NCI-H82 (cell line): ENCODE measurements around the gene OSGIN1.

ENCODE experiments used
- DNase-seq: peaks from one replicate; lab custom pipeline; 2025; lab: John Stamatoyannopoulos, UW

OSGIN1 gene, protein sequence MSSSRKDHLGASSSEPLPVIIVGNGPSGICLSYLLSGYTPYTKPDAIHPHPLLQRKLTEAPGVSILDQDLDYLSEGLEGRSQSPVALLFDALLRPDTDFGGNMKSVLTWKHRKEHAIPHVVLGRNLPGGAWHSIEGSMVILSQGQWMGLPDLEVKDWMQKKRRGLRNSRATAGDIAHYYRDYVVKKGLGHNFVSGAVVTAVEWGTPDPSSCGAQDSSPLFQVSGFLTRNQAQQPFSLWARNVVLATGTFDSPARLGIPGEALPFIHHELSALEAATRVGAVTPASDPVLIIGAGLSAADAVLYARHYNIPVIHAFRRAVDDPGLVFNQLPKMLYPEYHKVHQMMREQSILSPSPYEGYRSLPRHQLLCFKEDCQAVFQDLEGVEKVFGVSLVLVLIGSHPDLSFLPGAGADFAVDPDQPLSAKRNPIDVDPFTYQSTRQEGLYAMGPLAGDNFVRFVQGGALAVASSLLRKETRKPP

DNA sequence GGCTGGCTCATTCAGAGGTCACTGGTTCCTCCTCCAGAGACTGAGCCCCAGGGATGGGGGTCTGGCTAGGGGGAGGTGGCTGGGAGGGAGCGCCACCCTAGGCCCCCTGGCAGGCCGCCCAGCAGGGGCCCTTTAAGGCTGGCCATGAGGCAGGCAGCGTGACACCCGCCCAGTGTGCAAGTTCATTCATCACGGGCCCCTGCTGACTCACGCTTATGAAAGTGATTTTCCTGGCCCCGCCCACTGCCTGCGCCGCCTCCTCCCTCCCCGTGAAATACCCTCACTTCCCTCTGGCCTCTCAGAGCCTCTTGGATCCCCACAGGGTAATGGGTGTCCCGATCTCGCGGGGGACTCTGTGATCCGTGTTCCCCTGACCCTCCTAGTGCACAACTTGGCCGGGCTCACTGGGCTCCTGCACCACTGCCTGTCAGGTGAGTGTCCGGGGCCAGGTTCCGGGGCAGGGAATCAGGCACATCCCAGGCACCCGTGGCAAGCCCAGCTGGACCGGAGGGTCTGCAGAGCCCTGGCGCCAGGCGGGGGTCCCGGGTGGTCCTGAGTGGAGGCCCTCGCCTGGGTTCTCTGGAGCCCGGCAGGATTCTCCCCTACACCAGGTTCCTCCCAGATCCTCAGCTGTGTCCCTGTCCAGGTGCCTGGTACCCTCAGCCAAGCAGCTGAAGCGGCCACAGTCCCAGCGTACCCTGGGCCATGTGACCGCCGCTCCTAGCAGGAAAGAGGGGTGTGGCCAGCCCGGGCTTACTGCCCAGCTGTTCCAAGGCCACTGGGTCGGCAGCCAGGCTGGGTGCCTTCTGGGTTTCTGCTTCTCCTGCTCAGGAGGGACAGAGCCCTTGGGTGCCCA lies at the start of gene OSGIN1:
OSGIN1 (plus strand) TSS at position 301 of the 856 bp plus-strand sequence. CDS start 4,432 bp downstream, outside the sequence.
- DNase-seq, result peak; percentile 95

DNA sequence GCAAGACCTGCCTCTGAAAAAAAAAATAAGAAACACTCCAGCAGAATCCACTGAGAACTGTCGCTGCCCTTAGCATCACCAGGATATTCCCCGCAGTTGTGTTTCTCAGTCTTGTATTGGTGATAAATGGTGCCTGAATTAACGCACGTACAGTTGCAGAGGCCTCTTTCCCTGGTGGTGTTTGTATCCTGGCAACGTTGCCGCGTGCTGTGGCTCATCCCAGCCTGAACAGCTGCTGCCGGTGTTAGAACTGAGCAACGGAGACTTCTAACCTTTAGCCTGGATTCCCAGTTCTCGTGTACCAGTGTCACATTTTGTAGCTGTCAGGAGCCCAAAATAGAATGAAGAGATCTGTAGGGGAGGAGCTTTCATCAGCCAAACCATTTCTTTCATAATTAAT lies 49.3 kb upstream of the OSGIN1 start:
- DNase-seq, result peak; percentile 79

DNA sequence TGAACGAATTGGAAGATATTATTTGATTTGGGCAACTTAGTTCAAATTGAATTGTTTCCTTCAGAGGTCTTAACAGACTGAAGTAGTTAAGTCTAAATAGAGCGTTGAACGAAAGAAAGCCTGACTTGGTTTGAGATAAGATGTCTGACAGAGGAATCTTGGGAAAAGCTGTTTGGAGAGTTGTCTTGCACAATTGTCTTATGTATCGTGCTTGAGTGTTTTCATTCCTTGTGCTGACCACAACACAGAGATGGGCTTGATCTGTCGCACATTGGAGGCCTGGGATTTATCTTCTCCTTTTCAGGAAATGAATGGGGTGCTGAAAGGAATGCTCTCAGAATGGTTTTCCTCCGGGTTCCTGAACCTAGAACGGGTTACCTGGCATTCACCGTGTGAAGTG lies 46.4 kb upstream of the OSGIN1 start:
- DNase-seq, result no peak

DNA sequence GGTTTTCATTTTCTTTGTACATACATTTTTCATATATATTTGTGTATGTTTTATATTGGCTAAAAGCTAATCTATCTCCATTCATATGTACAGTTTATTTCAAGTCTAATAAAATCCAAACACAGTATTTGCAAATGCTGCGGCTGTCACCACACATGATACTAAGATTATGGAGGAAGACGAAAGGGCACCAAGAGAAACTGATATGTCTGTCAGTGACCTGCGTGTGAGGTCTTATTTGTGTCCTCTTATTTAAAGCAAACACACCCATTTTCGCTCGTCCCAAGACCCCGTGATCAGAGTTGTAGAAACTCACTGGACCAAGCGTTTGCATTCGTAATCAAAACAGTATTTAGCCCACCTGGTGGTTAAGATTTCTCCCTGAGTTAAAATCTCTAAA lies 45.9 kb upstream of the OSGIN1 start:
- DNase-seq, result no peak

DNA sequence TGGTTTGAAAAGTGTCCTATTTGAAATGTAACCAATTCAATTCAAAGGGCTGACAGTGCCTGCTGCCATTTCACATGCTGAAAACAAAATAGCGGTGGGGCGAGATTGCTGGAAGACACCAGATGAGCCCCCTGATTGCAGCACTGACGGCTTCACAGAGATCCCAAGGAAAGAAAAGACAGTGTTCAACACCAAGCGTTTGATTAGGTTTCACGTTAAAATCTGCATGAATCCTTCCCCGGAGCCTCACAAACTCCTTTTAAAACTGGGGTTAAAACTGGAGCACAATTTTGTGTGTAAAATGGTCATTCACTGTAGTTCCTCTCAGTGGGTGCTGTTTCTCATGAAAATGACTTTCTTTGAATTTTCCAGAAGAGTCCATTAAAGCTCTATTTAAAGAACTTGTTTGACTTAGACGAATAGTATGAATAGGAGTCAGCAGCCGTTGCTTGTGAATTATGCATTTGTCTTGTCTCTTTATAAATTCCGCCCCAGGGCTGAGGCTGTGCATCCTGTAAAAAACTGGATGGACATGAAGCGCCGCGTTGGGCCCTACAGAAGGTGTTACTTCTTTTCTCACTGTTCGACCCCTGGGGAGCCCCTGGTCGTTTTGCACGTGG lies 45.3 kb upstream of the OSGIN1 start:
- DNase-seq, result no peak

DNA sequence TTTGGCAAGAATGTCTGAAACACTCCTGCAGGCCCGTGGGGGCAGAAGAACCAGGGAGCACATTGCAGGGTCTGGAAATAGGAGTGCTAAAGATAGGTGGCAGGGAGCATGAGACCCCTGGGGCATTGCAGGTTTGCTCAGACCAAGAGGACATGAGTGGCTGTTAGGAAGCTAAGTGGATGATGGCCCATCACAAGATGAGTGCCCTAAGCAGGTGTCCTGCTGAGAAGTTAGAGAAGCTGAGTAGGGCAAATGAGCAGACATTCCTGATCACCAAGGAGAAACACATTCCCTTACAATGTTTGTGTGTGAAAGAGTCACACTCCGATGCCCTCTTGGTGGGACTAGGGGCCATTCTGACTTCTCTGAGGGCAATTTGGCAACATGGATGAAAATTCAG lies 44.2 kb upstream of the OSGIN1 start:
- no peak for DNase-seq

DNA sequence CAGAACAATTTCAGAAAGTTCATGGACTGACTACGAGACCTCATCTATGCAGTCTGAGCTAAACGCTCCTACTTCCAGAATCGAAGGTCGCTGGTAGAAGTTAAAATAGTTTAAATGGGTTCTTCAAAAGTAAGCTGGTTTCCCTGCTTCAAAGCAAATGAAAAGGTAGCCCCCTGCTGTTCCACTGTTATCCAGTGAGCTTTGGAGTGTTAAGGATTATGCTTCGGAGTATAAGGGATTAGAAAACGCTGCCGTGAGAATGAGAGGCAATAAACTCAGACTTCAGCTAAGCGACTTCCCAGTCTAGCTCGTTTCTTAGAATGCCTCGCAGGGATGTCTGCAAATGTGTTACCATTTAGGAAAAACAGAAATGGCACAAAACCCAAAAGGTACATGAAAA lies 41.8 kb upstream of the OSGIN1 start:
- DNase-seq, result peak; percentile 77

DNA sequence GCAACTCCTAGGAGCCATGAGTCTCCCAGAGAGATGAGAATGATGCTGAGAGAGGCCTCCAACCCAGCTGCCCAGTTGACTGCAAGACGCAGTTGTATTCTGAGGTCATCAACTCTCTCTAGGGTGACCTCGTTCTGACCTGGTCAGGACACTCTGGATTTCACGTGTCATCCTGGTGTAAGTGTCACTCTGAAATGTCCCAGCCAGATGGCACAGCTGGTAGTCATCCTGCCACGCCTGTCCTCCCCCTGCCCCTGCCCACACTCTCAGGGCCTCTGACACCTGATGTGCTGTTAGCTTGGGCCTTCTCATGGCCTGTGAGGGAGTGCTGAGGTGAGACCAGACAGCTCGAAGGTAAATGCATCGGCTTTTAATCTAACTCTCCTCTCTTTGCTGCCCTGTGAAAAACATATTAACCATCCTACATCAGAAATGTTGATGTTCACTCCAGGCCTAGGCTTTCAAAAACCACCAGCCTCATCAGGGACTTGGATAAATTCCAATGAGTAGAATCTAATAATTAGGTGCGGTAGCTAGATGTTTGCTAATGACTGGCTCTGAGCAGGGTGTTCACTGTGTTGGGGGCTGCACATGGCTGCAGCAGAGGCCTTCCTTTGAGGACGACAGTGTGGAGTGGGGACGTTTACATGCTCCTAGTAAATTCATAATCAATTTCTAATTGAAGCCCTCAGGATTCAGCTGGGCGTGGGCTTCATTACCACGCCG lies 40.4 kb upstream of the OSGIN1 start:
- DNase-seq, result no peak

DNA sequence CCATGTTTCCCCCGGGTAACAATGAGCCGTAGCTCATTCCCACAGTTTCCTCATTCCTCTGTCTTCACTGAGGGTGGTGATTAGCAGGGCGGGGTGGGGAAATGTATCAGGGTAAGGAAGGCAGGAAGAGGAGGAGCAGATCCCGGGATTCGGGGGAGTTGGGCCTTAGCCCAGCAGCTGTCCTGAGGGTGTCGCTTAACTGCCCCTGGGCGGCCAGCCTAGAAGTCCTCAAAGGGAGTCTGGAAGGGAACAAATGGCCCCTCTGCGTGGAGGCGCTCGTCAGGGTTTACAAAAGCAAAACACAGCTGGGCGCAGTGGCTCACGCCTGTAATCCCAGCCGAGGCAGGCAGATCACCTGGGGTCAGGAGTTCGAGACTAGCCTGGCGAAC lies 39.8 kb upstream of the OSGIN1 start:
- DNase-seq, result no peak

DNA sequence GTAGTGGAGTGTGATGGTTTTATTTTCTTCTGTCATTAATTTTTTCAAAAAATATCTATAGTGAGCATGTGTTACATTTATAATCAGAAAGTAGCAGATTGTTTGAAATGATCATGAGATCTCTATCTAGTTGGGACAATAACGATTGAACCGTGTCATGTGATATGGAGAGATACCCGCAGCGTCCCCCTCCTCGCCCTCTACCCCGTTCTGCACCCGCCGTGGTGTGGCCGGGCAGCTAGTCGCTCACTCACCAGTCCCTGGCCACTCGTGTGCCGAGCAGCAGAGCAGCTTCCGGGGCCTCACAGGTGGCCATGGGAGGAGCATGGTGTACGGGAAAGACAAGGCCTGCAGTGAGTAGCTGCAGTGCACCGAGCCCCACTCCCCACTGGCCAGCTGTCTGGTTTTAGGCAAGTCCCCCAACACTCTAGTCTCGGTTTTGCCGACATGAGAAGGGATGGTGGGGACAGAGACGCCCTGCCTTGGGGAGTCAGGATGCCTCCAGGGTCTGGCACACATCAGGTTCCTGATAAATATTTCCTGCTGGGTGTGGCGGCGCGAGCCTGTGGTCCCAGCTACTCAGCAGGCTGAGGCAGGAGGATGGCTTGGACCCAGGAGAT lies 38.8 kb upstream of the OSGIN1 start:
- DNase-seq, result no peak

DNA sequence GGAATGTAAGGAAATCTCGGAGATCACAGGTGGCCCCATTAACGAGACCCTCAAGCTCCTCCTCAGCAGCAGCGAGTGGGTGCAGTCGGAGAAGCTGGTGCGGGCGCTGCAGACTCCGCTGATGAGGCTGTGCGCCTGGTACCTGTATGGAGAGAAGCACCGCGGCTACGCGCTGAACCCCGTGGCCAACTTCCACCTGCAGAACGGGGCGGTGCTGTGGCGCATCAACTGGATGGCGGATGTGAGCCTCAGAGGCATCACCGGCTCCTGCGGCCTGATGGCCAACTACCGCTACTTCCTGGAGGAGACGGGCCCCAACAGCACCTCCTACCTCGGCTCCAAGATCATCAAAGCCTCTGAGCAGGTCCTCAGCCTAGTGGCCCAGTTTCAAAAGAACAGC lies 38.0 kb upstream of the OSGIN1 start:
- no peak for DNase-seq

DNA sequence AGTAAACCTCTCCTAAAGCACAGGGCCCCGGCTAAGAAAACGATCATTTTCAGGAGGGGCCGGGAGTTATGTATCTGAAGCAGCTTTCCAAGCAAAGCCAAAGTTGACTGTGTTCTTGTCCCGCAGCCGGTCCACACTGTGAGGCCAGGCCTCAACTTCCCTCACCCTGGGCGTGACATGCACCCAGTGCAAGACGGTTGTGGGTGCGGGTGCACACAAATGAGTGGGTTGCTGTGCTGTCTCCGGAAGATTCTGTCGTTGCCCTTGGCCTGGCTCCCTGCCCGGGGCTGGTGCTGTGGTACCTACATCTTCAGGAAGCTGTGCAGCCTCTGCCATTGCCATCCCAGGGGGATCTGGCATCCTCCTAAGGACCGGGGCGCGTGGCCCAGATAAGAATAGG lies 37.5 kb upstream of the OSGIN1 start:
- no peak for DNase-seq

DNA sequence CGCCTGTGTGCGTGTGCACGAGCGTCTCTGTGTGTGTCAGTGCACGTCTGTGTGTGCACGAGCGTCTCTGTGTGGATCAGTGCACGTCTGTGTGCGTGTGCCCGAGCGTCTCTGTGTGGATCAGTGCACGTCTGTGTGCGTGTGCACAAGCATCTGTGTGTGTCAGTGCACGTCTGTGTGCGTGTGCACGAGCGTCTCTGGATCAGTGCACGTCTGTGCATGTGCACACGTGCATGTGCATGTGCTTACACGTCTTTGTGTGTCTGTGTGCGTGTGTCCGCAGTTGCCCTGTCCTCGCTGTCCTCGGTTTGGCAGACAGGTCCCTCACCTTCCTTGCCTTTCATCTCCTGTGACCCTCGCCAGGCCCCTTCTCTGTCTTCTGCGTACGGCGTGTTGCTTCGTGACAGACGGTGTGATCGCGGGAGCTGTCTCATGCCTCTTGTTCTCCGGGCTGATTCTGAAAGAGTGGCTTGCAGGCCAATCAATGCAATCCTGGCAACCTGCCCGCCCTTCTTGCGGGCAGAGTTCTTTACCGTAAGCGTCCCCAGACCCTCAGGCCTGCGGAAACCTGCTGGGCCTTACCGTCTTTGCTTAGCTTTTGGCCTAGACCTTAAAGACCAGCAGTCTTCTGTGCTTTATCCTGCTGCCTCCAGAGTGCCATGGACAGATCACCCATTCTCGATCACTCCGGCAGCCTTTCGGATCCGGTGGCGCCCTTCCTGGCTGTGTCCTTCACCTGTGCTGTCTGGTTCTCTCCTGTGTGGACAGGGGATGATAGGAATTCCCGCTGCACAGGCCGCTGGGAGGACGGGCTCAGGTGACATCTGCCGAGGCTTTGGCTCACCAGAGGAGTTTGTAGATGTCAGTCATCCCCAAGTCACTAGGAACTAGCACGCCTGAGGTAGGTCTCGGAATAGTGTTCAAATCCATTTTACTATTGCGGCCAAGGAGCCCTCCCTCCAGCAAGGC lies 35.6 kb upstream of the OSGIN1 start:
- DNase-seq, result no peak

DNA sequence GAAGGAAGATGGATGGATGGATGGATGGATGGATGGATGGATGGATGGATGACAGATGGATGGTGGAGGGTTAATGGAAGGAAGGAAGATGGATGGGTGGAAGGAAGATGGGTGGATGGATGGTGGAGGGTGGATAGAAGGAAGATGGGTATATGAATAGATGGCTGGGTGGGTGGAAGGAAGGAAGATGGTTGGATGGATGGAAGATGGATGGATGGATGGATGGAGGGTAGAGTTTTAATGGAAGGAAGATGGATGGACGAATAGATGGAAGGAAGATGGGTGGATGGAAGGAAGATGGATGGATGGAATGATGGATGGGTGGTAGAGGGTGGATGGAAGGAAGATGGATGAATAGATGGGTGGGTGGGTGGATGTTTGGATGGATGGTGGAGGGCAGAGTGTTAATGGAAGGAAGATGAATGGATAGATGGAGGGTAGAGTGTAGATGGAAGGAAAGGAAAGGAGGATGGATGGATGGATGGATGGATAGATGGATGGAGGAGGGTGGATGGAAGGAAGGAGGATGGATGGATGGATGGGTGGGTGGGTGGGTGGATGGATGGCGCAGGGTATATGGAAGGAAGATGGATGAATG lies 32.0 kb upstream of the OSGIN1 start:
- DNase-seq, result no peak

DNA sequence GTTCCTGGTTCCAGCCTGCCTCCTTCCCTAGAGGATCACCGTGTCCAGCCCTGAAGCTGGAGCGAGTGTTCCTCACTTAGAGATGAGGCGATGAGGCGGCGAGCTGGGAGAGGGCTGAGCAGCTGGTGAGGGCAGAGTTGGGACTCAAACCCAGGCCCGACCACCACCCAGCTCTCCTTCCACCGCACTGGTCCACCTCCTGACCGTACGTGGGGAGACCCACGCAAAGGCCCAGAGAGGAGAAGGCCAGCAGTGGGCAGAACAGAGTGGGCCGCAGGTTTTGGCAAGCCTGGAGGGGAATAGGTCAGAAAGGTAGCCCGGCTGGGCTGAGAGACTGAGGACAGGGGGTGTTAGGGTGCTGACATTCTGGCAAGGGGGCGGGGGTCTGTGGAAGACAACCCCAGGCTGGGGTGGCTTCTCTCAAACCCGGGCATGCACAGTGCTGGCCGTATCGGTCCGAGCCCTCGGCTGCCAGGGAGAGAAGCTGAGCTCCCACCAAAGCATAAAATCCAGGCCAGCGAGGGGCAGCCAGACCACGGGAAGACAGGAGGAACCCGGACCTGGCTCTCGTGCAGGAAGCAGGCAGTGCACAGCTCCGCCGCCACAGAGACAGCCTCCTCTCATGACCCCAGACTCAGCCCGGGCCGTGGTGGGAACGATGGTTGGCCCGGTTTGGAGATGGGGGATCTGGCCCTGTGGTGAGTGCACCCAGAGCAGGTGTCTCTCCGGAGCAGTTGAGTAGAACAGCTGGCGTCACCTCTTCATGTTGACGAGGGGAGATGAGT lies 29.3 kb upstream of the OSGIN1 start:
- DNase-seq, result peak; percentile 8

DNA sequence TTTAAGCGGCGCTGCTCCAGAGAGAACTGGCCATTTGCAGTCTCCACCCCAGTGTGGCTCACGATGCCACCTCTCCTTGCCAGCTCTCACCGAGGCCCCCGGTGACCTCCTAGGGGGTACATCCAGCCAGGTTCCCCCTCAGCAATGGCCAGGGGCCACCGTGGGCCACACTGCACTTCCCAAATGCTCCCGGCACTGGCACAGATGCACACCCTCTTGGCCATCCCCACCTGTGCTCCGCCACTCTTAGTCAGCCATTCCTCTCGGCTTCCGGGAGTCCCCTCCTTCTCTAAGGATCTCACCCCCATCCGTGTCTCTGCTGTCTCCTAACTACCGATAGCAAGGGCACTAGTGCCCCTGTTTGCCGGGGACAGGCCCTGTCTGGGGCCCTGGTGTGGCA lies 28.4 kb upstream of the OSGIN1 start:
- no peak for DNase-seq

DNA sequence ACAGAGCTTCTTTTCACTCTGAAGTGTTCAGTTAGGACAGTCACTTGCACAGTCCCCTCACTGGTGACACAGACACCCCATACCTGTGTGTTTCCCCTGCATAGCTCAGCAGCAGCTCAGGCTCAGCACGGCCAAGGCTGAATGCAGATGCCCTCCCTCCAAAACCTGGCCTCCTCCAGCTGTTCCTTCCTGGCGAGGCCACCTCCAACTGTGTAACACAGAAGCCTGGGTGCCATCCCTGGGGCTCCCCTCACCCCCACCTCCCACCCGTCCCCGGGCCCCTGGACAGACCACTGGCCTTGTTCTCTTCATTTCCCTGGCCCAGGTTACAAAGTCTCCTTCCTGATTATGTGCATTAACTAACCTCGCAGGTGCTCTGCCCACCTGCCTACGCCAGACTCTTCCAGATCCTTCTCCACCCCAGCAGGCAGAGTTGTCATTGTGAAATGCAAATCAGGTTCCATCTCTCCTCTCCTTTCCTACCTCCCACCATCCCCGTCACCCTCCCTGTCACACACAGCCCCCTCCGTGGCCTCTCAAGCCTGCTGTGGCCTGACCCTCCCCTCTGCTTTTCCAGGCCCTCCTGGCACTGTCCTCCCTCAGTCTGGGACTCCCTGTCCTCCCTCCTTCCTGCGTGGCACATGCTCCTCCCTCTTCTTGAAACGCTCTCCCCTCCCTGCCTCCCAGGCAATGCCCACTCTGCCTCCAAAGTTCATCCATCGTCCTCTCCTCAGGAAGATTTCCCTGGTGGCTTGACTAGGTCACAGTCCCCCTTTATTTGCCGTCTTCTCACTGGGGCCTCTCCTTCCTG lies 27.7 kb upstream of the OSGIN1 start:
- DNase-seq, result no peak
